GM18870 (cell line): ENCODE data around the gene CTNND2.

ENCODE experiments used
- ATAC-seq: cut with Tn5 transposase; IDR thresholded peaks from one replicate; pipeline ENCODE4 v1.9.1; 2021; ENCODE audit warnings: moderate library complexity; ENCODE audit not compliant: unreplicated experiment

CTNND2 gene

DNA sequence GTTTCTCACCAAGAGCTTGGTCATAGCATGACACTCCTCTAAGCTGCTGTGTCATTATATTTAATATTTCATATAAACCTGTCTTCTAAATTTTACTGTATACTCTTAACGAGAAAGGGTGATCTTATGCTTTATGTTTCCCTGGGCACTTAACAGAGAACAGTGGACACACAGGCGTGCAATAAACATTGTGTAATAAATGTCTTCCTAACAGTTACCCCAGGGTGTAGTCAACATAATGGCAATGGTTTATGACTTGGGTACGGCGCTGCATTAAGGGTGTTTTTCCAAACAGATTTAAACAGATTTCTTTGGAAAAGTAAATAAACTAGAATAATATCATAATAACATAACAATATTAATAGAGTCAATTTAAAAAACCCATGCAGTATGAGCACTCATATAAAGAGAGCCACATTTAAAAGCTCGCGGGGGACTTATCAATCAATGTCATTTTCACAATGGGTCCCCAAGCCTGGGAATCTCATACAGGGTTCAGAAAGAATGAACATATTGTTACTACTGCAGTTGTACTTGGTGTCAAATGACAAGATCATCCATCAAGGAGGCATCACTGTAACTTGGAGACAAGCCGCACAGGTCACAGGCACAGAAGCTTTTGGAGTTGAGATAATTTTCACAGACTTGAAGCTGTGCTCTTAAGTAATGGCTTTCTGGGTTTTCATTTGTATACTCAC is 376.4 kb downstream of the CTNND2 start:
- no peak for ATAC-seq

DNA sequence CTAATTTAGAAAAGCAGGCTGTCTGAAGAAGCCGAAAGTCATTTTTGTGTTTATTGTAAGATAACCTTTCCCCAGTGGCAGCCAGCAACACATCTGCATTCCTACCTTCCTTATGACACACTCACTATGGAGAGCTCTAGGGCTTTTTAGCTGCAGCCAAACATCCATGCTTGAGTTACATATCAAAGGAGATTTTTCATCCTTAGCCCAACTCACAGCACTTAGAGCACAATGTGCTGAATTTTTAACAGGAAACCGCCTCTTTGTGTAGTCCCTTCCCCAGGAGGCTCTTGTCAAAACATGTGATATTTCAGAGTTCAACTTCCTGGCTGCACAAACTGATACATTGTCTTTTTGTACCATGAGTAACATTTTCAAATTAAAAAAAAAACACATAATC is 379.2 kb downstream of the CTNND2 start:
- ATAC-seq, result no peak

DNA sequence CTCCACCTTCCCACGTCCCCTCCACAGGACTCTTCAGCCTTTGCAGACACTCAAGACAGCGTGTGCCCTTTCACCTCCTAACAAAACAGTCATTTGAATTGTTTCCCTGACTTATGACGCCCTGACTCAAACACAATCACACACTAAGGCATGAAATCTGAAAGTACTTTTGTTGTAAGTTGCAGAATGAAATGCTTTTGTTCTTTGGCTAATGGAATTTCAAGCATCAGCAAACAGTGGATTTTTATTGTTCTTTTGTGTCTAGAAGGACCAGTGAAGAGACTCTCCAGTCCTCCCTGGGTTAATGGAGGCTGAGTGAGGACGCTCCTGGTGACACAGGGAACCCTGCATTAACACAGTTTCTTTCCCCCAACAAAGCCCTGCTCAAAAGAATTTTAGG is 380.1 kb downstream of the CTNND2 start:
- no peak for ATAC-seq

DNA sequence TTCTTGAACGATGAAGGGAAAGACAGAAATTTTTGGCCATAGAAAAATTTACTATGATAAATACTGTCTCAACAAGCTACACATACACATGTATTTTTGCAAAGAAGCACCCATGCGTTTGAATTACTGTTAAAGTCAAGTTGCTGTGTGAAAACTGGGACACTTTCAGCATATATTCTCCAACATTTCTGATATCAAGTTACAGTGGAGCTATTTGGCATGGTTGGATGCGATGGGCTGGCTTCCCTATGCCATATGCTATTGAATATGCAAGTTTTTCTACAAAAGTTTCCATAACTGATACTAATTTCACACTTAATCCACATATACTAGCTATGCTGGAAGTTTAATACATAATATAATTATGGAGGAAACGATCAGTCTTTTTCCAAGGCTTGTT is 381.4 kb downstream of the CTNND2 start:
- ATAC-seq, result no peak

DNA sequence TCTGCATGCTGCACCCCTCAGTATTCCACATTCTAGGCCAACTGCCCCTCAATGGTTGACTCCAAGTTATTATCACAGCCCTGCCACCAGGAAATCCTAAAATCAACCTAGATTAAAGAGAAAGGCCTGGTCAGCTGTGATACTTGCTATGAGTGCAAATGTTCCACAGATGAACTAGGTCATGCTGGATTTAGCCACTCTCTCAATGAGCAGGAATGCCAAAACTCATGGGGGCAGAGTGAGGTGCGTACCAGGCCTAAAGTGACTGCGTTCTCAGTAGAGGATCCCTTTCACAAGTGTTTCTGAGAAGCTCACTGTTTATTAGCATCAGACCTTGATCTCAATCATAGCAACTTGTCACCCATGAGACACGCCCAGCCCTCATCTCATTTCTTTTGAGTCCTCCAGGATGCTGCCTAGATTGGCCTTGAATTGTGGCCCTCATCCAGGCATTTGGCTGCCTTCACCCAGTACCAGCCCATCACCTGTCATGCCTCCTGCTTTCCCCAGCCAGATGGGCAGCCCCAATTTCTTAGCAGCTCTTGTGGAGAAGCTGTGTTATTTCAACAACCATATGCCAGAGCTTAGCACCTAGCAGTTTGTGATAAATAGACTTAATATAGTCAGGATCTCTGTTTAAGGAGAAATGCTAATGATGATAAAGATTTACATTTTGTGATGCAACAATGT is 383.9 kb downstream of the CTNND2 start:
- ATAC-seq, result no peak

DNA sequence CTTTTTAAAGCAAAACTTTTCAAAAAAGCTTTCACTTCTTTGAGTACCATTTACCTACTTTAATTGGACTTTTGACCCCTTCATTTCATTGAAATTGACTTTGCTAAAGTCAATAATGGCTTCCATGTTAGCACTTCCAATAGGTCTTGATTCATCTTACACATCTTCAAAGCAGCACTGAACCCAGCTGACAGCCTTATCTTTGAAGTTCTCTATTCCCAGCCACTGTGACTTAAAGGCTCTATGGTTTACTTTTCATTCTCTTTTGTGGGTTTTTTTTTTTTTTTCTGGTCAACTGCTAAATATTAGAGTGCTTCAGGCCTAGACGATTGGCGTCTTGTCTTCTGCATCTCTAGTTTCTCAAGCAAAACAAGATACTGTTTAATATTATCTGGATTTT is 385.0 kb downstream of the CTNND2 start:
- ATAC-seq, result no peak

DNA sequence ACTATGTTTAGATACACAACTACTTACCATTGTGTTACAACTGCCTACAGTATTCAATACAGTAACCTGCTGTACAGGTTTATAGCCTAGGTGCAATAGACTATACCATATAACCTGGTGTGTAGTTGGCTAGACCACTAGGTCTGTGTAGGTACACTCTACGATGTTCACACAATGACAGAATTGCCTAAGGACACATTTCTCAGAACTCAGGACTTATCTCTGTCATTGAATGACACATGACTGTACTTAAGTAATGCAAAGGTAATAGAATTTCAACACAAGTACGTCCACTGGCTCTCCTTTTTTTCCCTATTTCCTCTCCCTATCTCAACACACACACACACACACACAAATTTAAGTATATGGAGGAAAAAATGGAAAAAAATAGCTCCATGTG is 385.6 kb downstream of the CTNND2 start:
- ATAC-seq, result no peak

DNA sequence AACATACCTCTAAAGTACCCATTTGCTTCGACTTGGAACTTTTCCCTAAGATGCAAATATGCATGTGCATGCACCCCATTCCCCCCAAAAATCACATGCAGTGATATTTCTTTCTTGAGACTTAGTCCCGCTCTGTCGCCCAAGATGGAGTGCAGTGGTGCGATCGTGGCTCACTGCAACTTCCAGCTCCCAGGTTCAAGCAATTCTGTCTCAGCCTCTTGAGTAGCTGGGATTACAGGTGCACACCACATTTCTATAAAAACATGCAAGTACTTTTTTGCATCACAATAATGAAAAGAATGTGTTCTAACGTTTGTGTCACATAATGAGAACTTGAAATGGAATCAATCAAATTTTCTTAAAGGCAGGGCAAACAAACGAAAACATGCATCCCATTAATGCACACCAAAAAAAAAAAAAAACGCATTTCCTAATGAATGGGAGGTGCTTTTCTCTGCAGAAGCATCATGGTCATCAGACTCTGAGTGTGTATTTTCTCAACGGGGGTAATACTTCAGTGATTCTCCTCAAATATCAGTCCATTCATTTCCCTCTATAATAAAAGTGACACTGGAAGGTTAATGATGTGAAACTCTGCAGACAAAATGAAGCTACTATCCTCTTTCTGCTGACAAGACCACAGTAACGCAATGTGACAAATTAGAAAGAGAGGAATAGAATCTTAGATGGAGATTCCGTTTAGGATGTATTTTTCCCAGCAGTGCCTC is 389.4 kb downstream of the CTNND2 start:
- ATAC-seq, result no peak

DNA sequence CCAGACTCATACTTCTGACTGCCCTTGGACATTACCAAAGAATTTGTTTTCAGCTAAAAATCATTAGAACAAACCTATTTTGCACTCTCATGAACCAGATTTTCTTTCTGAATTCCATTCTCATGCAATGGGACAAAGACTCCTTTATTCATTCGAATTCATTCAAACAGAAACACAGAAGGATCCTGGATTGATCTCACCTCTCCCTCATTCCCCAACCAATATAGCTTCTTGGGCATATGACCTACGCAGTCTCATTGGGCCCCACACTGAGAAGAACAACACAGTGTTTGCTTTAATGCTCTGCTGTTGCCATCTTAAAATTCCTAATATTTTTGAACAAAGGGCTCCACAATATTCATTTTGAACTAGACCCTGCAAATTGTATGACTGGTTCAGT is 392.4 kb downstream of the CTNND2 start:
- ATAC-seq, result no peak

DNA sequence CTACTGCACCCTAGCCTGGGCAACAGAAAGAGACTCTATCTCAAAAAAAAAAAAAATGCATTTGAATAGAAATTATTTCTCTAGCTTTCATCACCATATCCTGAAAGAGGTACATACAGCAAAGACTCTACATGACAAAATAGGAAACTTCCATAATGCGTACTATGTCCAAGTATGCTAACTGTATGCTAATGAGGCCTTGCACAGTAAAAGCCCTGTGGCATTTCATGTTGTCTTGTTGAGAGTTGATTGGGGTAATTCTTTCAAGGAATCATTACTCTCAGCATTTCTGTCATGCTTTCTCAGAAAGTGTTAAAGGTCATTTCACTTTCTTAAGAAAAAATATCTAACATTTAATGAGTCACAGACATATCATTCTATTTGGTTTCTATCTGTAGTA is 393.4 kb downstream of the CTNND2 start:
- ATAC-seq, result no peak

DNA sequence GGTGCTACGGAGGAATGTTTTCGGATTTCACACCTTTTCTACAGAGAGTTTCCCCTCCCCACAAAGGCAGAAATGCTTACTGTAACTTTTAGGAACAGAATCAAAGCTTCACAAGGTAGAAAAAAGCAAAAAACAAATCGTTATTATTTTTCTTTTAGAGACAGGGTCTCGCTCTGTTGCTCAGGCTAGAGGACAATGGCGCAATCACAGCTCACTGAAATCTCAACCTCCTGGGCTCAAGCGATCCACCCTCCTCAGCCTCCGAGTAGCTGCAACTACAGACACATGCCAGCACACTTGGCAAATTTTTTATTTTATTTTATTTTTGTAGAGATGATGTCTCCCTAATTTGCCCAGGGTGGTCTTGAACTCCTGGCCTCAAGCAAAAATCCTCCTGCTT is 394.5 kb downstream of the CTNND2 start:
- no peak for ATAC-seq

DNA sequence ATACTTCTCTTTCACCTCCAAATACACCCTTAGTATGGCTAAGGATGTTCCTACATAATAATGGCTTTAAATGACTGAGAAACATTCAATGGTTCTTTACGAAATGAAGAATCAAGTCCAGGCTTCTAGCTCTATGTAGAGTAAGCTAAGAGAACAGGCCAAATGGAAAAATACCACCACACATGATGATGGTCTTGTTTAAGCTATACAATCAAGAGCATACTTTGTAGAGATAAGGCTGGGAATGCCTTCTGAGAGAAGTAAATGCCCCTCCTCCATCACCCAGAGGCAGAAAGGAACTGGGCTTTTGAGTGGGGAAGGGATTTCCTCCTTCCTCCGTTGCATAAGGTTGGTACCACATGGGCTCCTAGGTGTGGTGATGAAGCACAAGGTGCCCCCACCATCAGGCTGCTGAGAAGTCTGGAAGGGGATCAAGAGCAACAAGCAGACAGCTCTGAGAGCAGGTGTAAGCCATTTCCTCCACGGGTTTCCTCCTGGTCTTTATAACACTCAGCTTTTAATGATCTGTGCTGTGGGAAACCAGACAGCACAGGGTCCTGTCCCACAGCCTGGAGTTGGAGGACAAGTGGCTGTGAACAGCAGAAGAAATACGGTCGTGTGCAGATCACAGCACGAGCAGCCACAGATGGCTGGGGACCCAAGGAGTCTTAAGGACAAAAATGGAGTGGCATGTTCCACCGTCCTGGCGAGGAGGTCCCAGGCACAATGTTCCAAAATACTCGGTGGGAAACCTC is 396.9 kb downstream of the CTNND2 start:
- ATAC-seq, result no peak

DNA sequence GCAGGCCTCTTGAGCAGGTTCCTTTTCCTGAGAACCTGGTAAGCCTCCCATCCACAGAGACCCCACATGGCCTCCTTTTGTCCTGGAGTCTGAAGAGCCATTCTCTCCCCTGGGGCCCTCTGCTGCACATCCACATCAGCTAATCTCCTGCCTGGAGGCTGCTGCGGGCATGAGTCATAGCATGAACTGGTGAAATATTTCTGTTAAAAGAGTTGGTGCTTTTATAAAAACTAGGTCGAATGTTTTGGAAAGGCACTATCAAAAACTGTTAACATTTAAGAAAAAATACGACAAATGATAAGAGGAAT is 399.4 kb downstream of the CTNND2 start:
- no peak for ATAC-seq

DNA sequence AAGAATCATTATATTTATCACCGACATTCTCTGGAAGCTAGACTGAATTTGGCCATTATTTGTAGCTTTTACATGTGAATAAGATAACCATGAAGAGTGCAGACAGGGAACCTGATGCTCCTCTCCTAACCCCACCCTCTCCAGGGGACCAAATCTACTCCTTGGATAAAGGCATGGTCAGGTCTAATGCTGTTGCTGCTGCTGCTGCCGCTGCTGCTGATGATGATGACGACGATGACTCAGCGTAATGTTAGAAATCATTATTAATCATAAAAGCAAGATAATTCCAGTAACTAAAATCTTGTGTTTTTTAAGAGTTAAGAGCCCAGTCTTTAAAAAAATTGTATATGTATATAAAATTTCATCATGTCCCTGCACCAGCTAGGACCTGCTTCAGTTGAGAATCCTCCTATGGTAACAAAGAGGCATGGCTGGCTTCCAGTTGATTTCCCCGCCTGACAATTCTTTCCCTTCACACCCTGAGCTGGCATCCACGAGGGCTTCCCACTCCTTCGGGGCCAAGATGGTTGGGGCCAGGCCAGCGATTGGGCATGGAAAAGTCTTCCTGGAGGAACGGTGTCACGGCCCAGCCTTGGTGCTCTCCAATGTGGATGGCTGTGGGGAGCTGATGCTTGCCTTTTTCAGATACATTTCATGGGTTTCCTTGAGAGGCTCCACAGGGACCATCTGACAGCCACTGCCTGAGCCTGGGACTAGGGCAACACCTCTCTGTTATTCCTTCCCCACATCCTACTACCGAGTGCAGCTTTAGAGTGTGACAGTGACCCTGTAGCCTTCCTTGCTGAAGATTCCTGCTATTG is 400.0 kb downstream of the CTNND2 start:
- no peak for ATAC-seq

DNA sequence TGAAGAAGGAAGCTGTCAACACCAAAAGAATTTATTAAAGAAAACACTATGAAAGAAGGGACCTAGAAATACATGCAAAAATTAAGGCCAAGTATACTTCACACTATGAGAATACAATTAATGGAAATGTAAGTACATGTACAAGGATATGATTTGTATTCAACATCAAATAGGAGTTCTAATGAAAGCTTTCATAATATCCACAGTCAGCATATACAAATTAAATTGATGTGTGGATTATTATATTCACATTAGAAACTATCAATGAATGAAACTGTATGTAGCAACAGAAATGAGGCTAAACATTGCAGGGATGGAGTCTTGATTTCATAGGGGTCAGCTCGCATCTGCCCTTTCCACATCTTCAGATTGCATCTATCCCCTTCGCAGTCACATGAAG is 401.5 kb downstream of the CTNND2 start:
- no peak for ATAC-seq

DNA sequence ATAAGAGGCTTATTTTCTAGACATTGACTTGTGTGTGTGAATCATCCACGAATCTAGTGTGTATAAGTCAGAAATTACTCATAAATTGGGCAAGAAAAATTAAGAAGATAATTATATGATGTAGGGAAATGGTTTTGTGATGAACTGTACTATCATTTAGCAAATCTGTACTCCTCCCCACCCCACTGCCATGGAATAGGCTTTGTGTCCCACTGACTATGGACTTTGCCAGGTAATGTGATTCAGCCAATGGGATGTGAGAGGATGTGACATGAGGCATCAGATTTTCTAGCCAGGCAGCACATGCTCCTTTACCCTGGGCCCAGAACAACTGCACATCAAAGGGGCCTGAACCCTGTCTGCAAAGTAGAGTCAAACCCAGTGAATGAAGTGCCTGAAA is 406.6 kb downstream of the CTNND2 start:
- no peak for ATAC-seq

DNA sequence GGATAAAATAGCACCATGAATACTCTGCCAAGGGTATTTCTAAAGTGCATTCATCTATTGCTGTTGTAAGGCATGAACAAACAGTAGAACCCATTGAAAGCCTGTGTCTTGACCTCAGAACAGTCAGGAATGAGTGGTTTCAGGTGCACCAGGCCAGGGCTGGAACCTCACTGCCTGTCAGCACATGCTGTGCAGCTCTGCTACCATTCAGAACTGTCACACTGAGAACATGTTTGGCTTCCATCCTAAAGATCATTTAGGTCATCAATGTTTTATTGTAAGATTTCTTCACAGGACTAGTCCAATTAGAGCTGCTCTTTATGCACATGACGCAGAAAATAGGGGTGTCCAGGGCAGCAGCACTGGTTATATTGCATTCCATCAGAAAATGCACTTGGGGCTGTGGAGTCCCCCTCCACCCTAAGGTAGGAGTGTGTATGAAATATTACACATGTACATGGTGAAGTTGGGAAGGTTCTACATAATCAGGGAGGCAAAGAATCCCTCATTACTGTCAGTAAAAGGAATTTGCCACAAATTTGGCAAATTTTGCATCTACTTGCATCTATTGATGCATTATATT is 408.0 kb downstream of the CTNND2 start:
- ATAC-seq, result no peak

DNA sequence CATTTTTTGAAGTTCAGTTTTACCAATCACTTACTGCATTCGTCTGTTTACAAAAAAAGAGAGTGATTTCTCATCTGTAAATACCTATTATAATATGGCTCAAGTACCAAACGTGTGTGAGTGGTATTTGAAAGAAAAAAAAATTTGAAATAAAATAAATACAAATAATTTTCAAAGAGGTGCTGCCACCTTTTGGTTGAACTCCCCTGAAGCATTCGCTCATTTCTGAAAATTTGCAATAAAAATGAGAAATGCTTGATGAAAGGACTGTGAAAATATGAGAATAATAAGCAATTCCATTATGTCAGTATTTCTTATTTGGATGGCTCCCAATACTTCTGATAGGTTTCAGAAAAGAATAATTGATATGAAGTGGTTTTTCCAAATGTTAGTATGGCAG is 409.9 kb downstream of the CTNND2 start:
- ATAC-seq, result no peak

DNA sequence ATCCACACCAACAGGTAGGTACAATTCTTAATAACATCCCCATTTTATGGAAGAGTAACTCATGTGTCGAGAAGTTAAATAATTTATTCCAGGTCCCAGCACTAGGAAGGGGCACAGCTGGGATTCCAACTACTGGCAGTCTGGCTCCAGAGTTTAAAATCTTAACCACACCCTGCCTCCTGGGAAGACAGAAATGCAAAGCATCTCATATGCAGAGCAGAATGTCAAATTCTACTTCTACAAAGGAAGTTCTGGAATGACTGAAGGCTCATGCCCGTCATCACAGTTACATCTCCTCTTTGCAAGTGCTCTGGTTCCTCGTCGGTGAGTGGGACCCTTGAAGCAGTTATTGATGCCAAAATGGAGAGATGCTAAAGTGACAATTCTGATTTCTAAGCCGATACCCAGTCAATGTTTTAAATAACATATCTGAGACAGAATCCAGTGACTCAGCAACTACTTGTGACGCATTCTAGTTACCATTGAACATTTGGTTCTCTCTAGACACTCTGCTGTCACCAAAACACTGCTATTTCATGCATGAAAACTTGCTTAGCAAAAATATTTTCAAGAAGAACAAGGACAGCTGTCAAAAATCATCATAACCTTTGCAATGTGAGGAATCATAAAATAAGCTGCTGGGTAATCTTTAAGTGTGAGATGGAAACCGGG is 412.7 kb downstream of the CTNND2 start:
- ATAC-seq, result no peak

DNA sequence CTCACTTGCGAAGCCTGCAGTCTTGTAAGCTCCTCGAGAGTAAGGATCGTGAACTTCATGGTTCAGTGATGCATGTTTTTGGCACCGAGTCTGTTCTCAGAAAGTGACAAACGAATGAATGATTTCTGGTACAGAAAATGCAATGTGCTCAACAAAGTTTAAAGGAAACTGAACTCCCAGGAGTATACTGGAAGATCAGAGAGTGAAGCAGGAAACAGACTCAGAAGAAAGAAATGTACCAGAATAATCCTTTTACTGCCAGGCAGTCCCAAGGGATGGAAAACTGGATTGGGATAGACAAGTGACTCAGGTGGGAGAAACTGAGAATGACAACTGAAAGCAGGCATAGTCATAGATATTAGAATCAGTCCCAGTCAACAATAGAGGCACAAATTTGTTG is 420.6 kb downstream of the CTNND2 start:
- no peak for ATAC-seq
